SK-N-SH treated with all-trans-retinoic acid at 6 μM for 48 hours (cell line): Measurements from ENCODE around the gene CFAP61.

ENCODE experiments used
- ATAC-seq: fragments of 200-7000 bp; cut with Tn5 transposase; 3 replicates; pipeline ENCODE4 v1.9.1; 2020; ENCODE audit warnings: mild to moderate bottlenecking, moderate library complexity
- BACH2 ChIP-seq: fragments of 250-450 bp; sonication (Bioruptor Pico); IDR thresholded peaks from 2 replicates; pipeline ENCODE4 v1.9.0; 2021; ENCODE audit warnings: mild to moderate bottlenecking, borderline replicate concordance
- CREB5 ChIP-seq: fragments of 250-450 bp; sonication (Bioruptor Pico); IDR thresholded peaks from 2 replicates; pipeline ENCODE4 v1.5.1; 2020; ENCODE audit warnings: low read depth, mild to moderate bottlenecking, moderate library complexity
- CSDC2 ChIP-seq: fragments of 250-450 bp; sonication (Bioruptor Pico); IDR thresholded peaks from 2 replicates; pipeline ENCODE4 v1.5.0; 2020; ENCODE audit warnings: mild to moderate bottlenecking, moderate library complexity
- ESRRG ChIP-seq: fragments of 250-450 bp; sonication (Bioruptor Pico); IDR thresholded peaks from 2 replicates; pipeline ENCODE4 v1.6.1; 2021; ENCODE audit warnings: mild to moderate bottlenecking
- GLIS3 ChIP-seq: fragments of 250-450 bp; sonication (Bioruptor Pico); IDR thresholded peaks from 2 replicates; pipeline ENCODE4 v1.5.0; 2020; ENCODE audit warnings: mild to moderate bottlenecking, moderate library complexity
- OSR1 ChIP-seq: fragments of 250-450 bp; sonication (Bioruptor Pico); IDR thresholded peaks from 2 replicates; pipeline ENCODE4 v1.8.0; 2022; ENCODE audit warnings: moderate library complexity, mild to moderate bottlenecking, inconsistent platforms
- PPARA ChIP-seq: fragments of 250-450 bp; sonication (Bioruptor Pico); IDR thresholded peaks from 2 replicates; pipeline ENCODE4 v1.5.0; 2020; ENCODE audit warnings: mild to moderate bottlenecking, borderline replicate concordance
- RARB ChIP-seq: fragments of 250-450 bp; sonication (Bioruptor Pico); IDR thresholded peaks from 2 replicates; pipeline ENCODE4 v1.8.0; 2021; ENCODE audit warnings: mild to moderate bottlenecking, moderate library complexity
- SNAI2 ChIP-seq: fragments of 250-450 bp; sonication (Bioruptor Pico); IDR thresholded peaks from 2 replicates; pipeline ENCODE4 v1.5.0; 2020; ENCODE audit warnings: mild to moderate bottlenecking, moderate library complexity
- TCF4 ChIP-seq: fragments of 250-450 bp; sonication (Bioruptor Pico); IDR thresholded peaks from 2 replicates; pipeline ENCODE4 v1.8.0; 2021; ENCODE audit warnings: mild to moderate bottlenecking, moderate library complexity, borderline replicate concordance
- TSHZ2 ChIP-seq: fragments of 250-450 bp; sonication (Bioruptor Pico); IDR thresholded peaks from 2 replicates; pipeline ENCODE4 v1.5.0; 2020; ENCODE audit warnings: mild to moderate bottlenecking, moderate library complexity
- ZC3H10 ChIP-seq: fragments of 250-450 bp; sonication (Bioruptor Pico); IDR thresholded peaks from 2 replicates; pipeline ENCODE4 v1.5.1; 2021; ENCODE audit warnings: mild to moderate bottlenecking, moderate library complexity
- ZFP3 ChIP-seq: fragments of 250-450 bp; sonication (Bioruptor Pico); IDR thresholded peaks from 2 replicates; pipeline ENCODE4 v1.5.0; 2020; ENCODE audit warnings: mild to moderate bottlenecking, moderate library complexity
- ZFP30 ChIP-seq: fragments of 450-650 bp; formaldehyde crosslinking; IDR thresholded peaks from 2 replicates; pipeline ENCODE4 v1.5.0; 2022; ENCODE audit warnings: mild to moderate bottlenecking, moderate library complexity
- ZNF565 ChIP-seq: fragments of 450-650 bp; formaldehyde crosslinking; conservative IDR thresholded peaks from 2 replicates; pipeline ENCODE4 v1.5.0; 2020; ENCODE audit warnings: low read depth, mild to moderate bottlenecking, moderate library complexity
- ZNF70 ChIP-seq: fragments of 450-650 bp; formaldehyde crosslinking; IDR thresholded peaks from 2 replicates; pipeline ENCODE4 v1.5.0; 2020; ENCODE audit warnings: mild to moderate bottlenecking, moderate library complexity
- ZNF8 ChIP-seq: fragments of 450-650 bp; formaldehyde crosslinking; IDR thresholded peaks from 2 replicates; pipeline ENCODE4 v1.5.0; 2020; ENCODE audit warnings: mild to moderate bottlenecking, moderate library complexity
- TF ChIP-seq, protein P1 (sequence below): fragments of 250-450 bp; sonication (Bioruptor Pico); IDR thresholded peaks from 2 replicates; pipeline ENCODE4 v1.8.0; 2020; ENCODE audit warnings: mild to moderate bottlenecking, moderate library complexity, borderline replicate concordance
- TF ChIP-seq, protein P2 (sequence below): fragments of 250-450 bp; sonication (Bioruptor Pico); IDR thresholded peaks from 2 replicates; pipeline ENCODE4 v1.8.0; 2021; ENCODE audit warnings: low read depth, mild to moderate bottlenecking, moderate library complexity, borderline replicate concordance

CFAP61 gene

GRCh38 chr20:20277894-20278335 is 225.6 kb downstream of the CFAP61 start:
- TF ChIP-seq OSR1 (no peak), BACH2 (no peak), ZNF70 (no peak), CSDC2 (no peak)
- ATAC-seq: no peak

DNA sequence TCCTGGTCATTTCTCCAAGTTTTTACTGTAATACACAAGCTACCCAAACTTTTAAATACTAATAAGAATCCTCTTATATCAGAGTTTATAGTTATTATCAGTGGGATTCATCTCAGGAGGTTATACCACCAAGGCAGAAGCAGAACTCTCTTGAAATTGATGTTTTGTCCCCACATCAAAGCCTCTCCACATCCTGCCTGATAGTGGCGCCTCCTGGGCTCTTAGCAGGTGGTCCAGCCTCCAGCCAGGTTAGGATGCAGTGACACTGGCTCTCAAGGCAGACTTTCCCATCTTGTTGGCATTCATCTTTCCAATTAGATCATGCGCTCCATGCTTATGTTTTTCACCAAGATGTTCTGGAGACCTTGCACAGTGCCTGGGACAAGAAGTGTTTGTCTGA is 233.7 kb downstream of the CFAP61 start:
- TF ChIP-seq ZC3H10 (CRISPR knock-in tag): no peak
- no peak for TF ChIP-seq CSDC2
- no peak for TF ChIP-seq OSR1
- no peak for TF ChIP-seq ZNF70
- no peak for TF ChIP-seq RARB (CRISPR knock-in tag)
- no peak for ATAC-seq

GRCh38 chr20:20289331-20289730 is 237.0 kb downstream of the CFAP61 start:
- ATAC-seq: no peak
- TF ChIP-seq CREB5: no peak
- TF ChIP-seq BACH2: no peak
- TF ChIP-seq, protein P1, sequence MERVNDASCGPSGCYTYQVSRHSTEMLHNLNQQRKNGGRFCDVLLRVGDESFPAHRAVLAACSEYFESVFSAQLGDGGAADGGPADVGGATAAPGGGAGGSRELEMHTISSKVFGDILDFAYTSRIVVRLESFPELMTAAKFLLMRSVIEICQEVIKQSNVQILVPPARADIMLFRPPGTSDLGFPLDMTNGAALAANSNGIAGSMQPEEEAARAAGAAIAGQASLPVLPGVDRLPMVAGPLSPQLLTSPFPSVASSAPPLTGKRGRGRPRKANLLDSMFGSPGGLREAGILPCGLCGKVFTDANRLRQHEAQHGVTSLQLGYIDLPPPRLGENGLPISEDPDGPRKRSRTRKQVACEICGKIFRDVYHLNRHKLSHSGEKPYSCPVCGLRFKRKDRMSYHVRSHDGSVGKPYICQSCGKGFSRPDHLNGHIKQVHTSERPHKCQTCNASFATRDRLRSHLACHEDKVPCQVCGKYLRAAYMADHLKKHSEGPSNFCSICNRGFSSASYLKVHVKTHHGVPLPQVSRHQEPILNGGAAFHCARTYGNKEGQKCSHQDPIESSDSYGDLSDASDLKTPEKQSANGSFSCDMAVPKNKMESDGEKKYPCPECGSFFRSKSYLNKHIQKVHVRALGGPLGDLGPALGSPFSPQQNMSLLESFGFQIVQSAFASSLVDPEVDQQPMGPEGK (CRISPR knock-in tag): no peak
- TF ChIP-seq TCF4 (CRISPR knock-in tag): no peak
- no peak for TF ChIP-seq PPARA (CRISPR knock-in tag)
- no peak for TF ChIP-seq GLIS3 (CRISPR knock-in tag)
- no peak for TF ChIP-seq CSDC2
- TF ChIP-seq, protein P2, sequence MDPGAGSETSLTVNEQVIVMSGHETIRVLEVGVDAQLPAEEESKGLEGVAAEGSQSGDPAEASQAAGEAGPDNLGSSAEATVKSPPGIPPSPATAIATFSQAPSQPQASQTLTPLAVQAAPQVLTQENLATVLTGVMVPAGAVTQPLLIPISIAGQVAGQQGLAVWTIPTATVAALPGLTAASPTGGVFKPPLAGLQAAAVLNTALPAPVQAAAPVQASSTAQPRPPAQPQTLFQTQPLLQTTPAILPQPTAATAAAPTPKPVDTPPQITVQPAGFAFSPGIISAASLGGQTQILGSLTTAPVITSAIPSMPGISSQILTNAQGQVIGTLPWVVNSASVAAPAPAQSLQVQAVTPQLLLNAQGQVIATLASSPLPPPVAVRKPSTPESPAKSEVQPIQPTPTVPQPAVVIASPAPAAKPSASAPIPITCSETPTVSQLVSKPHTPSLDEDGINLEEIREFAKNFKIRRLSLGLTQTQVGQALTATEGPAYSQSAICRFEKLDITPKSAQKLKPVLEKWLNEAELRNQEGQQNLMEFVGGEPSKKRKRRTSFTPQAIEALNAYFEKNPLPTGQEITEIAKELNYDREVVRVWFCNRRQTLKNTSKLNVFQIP (CRISPR knock-in tag): no peak
- no peak for TF ChIP-seq TSHZ2 (CRISPR knock-in tag)
- no peak for TF ChIP-seq ZFP3
- TF ChIP-seq ESRRG: no peak
- TF ChIP-seq ZFP30 (CRISPR knock-in tag): no peak
- no peak for TF ChIP-seq RARB (CRISPR knock-in tag)
- TF ChIP-seq ZC3H10 (CRISPR knock-in tag): no peak
- TF ChIP-seq OSR1: no peak
- TF ChIP-seq ZNF8 (CRISPR knock-in tag): no peak
- TF ChIP-seq, all 23 proteins: peak for 0

- TF ChIP-seq OSR1 (no peak), ZNF565 (CRISPR knock-in tag) (no peak), RARB (CRISPR knock-in tag) (no peak), TSHZ2 (CRISPR knock-in tag) (no peak), SNAI2 (CRISPR knock-in tag) (no peak), CREB5 (no peak), GLIS3 (CRISPR knock-in tag) (no peak), PPARA (CRISPR knock-in tag) (no peak), ZFP3 (no peak)
- TF ChIP-seq, protein P1 (CRISPR knock-in tag): no peak
- TF ChIP-seq, protein P2 (CRISPR knock-in tag): no peak
- no peak for ATAC-seq
Observed at GRCh38 chr20:20292472-20292871, 240.1 kb downstream of the CFAP61 start.
